RPMI8226 (cell line): ENCODE data around the gene PATZ1.

Source experiments
- DNase-seq: peaks from one replicate; pipeline ENCODE4 v3.0.0-alpha.2; 2015

Gene PATZ1

GRCh38 chr22:31305194-31305593, 41.0 kb downstream of the PATZ1 start:
- no peak for DNase-seq

- no peak for DNase-seq
Observed at GRCh38 chr22:31302537-31302936, 43.6 kb downstream of the PATZ1 start.

- DNase-seq = no peak
Observed at GRCh38 chr22:31302006-31302405, 44.1 kb downstream of the PATZ1 start.

- no peak for DNase-seq
Observed at GRCh38 chr22:31300896-31301295, 45.2 kb downstream of the PATZ1 start.

GRCh38 chr22:31295831-31296657, 50.1 kb downstream of the PATZ1 start:
- DNase-seq = no peak

- no peak for DNase-seq
Observed at GRCh38 chr22:31295360-31295759, 50.8 kb downstream of the PATZ1 start.

GRCh38 chr22:31292236-31292989, 53.7 kb downstream of the PATZ1 start, which contains the start of gene PIK3IP1:
PIK3IP1 (minus strand) TSS chr22:31292488; CDS start chr22:31292344, 144 bp downstream.
- DNase-seq = peak; percentile 92

- DNase-seq = peak; percentile 25
Observed at GRCh38 chr22:31291481-31292235, 54.5 kb downstream of the PATZ1 start.

- DNase-seq = peak; percentile 96
Observed at GRCh38 chr22:31290494-31291471, 55.4 kb downstream of the PATZ1 start.

GRCh38 chr22:31289344-31289743, 56.8 kb downstream of the PATZ1 start:
- no peak for DNase-seq

- no peak for DNase-seq
Observed at GRCh38 chr22:31288496-31289240, 57.5 kb downstream of the PATZ1 start.

GRCh38 chr22:31287818-31288495, 58.2 kb downstream of the PATZ1 start:
- DNase-seq = no peak

GRCh38 chr22:31286360-31287255, 59.5 kb downstream of the PATZ1 start:
- no peak for DNase-seq

- no peak for DNase-seq
Observed at GRCh38 chr22:31284281-31285155, 61.6 kb downstream of the PATZ1 start.

- DNase-seq = no peak
Observed at GRCh38 chr22:31282748-31283468, 63.2 kb downstream of the PATZ1 start.

GRCh38 chr22:31281733-31282132, 64.4 kb downstream of the PATZ1 start:
- no peak for DNase-seq

GRCh38 chr22:31279821-31280505, 66.2 kb downstream of the PATZ1 start:
- no peak for DNase-seq
